ENCODE data around the gene FGA. TPM values are rescaled to one million over a fixed set of nuclear protein-coding genes. Genes with fewer than 3 reads are reported as not detected.
A peak's percentile ranks its signal among the peaks of the same experiment; 100 is the strongest.

The FGA gene
- total and polyA plus RNA-seq, 9 donors, result 0.25 to 8.4 (median 2.4) TPM; not detected in 4

- DNase-seq, result no peak
- no peak overlapping the region for H3K4me3 ChIP-seq
- no peaks in the 10 kb centered on the region for H3K27me3 ChIP-seq
- H3K4me1 ChIP-seq (ENCODE audit: insufficient read depth), result no peaks in the 10 kb centered on the region
- H3K9me3 ChIP-seq, result no peaks in the 10 kb centered on the region
- intact Hi-C loops (cut with DNase I), result loop anchor here in 1 of 4 donors (5.0 kb wide), 1 partner anchor 70 kb away; the partner anchor contains the start of gene PLRG1
- peak in 2 of 3 donors; percentile 12 to 42 for TF ChIP-seq CTCF (IDR thresholded peaks at IDR 0.05)
- no peak for TF ChIP-seq POLR2A (IDR thresholded peaks at IDR 0.05)
- no peak for TF ChIP-seq EP300 (IDR thresholded peaks at IDR 0.05)
- no peak overlapping the region for H3K27ac ChIP-seq
- H3K36me3 ChIP-seq, result no peaks in the 10 kb centered on the region
These were observed 32.1 kb upstream of the FGA start for GRCh38 chr4:154622598-154622997.

- no peaks in the 10 kb centered on the region for H3K36me3 ChIP-seq
- WGBS, 3 donors, result 0 to 81% (median 53%) methylated on average over 1 of the region's 1 CpG
- no peak for DNase-seq
- intact Hi-C loops (cut with DNase I), result loop anchor here in 1 of 4 donors (5.0 kb wide), 1 partner anchor 68 kb away; the partner anchor contains the start of gene PLRG1
- H3K27ac ChIP-seq, result no peak overlapping the region
- H3K4me3 ChIP-seq, result no peak overlapping the region
- H3K27me3 ChIP-seq, result no peaks in the 10 kb centered on the region
- no peaks in the 10 kb centered on the region for H3K9me3 ChIP-seq
- H3K4me1 ChIP-seq (ENCODE audit: insufficient read depth), result no peaks in the 10 kb centered on the region
- TF ChIP-seq CTCF (IDR thresholded peaks at IDR 0.05) (no peak), POLR2A (IDR thresholded peaks at IDR 0.05) (no peak), EP300 (IDR thresholded peaks at IDR 0.05) (no peak)
These were observed 29.6 kb upstream of the FGA start for GRCh38 chr4:154620111-154620510.

GRCh38 chr4:154618708-154619315 lies 28.3 kb upstream of the FGA start:
- Histone ChIP-seq H3K27me3 (no peaks in the 10 kb centered on the region), H3K4me3 (no peak overlapping the region), H3K4me1 (ENCODE audit: insufficient read depth) (no peaks in the 10 kb centered on the region), H3K36me3 (no peaks in the 10 kb centered on the region), H3K27ac (no peak overlapping the region), H3K9me3 (no peaks in the 10 kb centered on the region)
- TF ChIP-seq CTCF (IDR thresholded peaks at IDR 0.05), result no peak
- TF ChIP-seq EP300 (IDR thresholded peaks at IDR 0.05), result no peak
- no peak for TF ChIP-seq POLR2A (IDR thresholded peaks at IDR 0.05)
- 46 to 51% (median 50%) methylated on average over 4 of the region's 4 CpGs for WGBS, 3 donors
- DNase-seq, result peak in 3 of 5 donors; percentile 18 to 23 (median 19)
- intact Hi-C loops (cut with DNase I), result no loop called here

GRCh38 chr4:154617820-154618317 lies 27.3 kb upstream of the FGA start:
- TF ChIP-seq POLR2A (IDR thresholded peaks at IDR 0.05) (no peak), EP300 (IDR thresholded peaks at IDR 0.05) (no peak), CTCF (IDR thresholded peaks at IDR 0.05) (no peak)
- Histone ChIP-seq H3K4me3 (no peak overlapping the region), H3K27me3 (no peaks in the 10 kb centered on the region), H3K36me3 (no peaks in the 10 kb centered on the region), H3K4me1 (ENCODE audit: insufficient read depth) (no peaks in the 10 kb centered on the region), H3K27ac (no peak overlapping the region), H3K9me3 (no peaks in the 10 kb centered on the region)
- 67 to 77% (median 74%) methylated on average over 5 of the region's 5 CpGs for WGBS, 3 donors
- intact Hi-C loops (cut with DNase I), result no loop called here
- DNase-seq, result no peak

Measured in ovary (tissue), 9 donors.